Renal pelvis (tissue), 4 donors: ENCODE results near the gene PAH. TPM values are rescaled to one million over a fixed set of nuclear protein-coding genes. Genes with fewer than 3 reads are reported as not detected.
A peak's percentile ranks its signal among the peaks of the same experiment; 100 is the strongest.
"Not testable (repeated sequence)": the region's sequence is repeated elsewhere in the genome, so short reads cannot be mapped to it uniquely, and the experiment has no call there.

Source experiments
- DNase-seq: peaks from one replicate; pipeline ENCODE4 v3.0.0-alpha.2; 2013
- polyA plus RNA-seq, 3 donors: library from polyadenylated mRNA; unstranded; fragments of 120-200 nt; gene quantifications; one replicate each; pipeline ENCODE4 v1.2.1, GENCODE V29; 2013; ENCODE audit not compliant: insufficient read length in 3 of 3

The PAH gene
- polyA plus RNA-seq, 3 donors, result 50.3 to 68.2 (median 67.0) TPM

DNA sequence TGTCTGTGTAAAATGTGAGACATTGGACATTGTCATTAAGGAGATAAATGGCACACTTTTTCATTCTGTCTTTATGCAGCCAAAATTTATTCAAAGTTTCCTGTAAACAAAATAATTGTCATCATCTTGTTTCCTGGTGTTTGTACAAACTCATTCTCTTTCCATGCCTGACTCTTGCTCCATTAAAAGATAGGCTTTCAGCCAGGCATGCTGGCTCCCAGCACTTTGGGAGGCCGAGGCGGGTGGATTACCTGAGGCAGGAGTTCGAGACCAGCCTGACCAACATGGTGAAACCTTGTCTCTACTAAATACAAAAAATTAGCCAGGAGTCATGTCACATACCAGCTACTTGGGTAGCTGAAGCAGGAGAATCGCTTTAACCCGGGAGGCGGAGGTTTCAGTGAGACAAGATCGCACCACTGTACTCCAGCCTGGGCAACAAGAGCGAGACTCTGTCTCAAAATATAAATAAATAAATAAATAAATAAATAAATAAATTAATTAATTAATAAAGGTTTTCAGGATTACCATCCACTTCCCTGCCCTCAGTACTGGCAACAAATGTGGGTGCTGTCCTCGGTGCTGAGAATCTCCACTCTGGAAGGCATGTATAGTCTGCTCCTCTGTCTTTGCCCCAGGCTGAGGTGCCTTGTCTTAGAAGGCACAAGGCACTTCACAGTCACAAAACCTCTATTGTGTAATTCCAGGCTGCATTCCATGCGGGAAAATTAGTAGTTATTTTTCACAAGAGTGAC is 83.2 kb downstream of the PAH start:
- peak; percentile 66 for DNase-seq

DNA sequence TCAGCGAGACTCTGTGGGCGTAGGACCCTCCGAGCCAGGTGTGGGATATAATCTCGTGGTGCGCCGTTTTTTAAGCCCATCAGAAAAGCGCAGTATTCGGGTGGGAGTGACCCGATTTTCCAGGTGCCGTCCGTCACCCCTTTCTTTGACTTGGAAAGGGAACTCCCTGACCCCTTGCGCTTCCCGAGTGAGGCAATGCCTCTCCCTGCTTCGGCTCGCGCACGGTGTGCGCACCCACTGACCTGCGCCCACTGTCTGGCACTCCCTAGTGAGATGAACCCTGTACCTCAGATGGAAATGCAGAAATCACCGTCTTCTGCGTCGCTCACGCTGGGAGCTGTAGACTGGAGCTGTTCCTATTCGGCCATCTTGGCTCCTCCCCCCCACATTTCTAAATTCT is 84.2 kb downstream of the PAH start:
- DNase-seq, result not testable (repeated sequence)

DNA sequence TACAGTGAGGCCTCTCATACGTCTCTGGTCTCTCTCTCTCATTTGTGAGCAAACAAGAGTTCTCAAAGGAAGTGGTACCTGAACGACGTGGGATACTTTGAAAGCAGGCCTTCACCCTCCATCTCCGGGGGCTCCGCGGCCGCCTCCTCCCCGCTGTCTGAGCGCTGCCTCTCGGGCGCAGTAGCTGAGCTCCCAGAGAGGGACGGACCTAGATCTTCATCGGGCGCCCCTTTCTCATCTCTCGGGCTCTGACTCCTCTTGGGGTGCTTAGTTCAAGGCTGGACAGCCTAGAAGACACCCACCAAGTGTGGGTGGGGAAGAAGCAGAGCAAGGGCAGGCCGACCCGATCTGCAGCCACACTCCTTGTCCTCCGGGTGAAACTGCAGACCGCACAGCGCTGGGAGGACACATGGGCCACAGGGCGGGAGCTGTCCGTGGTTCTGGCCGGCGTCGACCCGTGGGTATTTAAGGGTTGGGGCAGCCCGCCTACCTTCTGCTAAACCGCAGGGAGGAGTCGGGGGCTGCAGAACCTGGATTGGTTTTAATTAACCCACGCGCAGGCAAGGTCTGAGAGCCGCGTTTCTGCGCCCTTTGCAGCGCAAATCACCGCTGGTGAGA is 92.7 kb downstream of the PAH start:
- DNase-seq, result peak; percentile 68

DNA sequence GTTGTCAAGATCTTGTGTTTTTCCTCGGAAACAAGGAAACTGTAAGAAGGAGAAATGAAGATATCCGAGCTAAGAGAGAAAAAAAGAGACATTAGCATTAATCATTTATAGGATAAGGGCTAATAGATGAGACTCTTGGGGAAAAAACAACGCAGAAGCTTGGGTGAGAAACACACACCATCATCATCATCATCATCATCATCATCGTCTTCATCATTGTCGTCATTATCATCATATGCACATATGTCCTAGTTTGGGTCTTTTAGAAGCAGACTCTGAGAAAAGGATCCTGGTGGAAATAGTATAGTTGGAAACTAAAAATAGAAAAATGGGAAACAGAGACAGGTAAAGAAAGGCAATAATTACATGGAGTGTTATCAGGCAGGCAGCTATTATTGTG is 95.9 kb downstream of the PAH start:
- DNase-seq, result no peak

DNA sequence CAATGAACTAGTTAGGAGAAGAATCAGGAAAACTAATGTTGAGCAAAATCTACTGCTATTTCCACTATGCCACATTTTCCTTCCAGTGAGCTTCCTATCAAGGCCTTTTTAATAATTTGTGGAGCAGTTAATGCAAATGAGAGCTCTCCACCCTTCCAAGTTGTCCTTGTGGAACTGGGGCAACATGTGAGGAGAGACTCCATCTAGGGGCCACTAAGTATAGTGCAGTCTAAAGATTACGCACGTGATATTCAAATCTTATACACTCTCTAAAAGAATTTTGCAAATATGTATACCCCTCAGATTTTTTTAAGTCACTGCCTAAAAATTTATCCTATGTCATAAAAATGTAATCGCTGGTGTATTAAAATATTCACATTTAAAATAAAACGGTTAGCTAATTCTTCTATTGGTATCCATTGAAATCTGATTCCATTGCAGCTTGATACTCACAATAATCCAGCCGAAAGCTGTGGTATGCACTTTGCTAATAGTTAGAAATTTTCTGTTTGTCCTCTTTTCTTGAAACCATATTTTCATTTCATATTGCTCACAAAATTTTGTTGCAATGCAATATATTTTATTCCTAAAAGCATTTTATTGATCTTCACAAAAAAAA is 100.1 kb downstream of the PAH start:
- peak; percentile 8 for DNase-seq

DNA sequence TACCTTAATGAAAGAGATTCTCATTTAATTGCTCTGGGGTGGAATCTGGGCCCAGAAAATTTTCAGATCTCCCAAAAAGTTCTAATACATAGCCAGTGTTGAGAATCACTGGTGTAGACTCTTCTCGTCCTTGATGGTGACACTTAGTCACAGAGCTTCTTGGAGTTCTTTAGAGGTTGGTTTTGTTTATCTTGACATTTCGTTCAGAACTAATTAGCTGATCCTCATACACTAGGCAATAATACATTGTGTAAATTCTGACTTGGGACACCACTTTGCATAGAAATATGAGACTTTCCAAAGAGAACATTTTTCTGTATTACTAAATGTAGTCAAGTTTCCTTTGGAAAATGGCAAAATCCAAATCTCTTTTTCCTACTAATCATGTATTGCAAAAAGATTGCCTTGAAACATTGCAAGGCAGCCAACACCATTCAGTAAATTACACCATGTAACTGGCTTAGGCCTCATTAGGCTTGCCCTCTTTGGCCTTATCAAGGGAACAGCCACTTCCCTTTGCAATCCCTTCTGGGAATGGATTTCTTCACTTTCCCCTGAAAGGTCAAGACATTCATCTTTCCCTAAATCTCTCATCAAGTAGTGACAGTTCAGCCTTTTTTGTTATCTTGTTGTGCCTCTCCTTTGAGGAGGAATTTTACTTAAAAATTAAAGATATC is 102.2 kb downstream of the PAH start:
- DNase-seq, result no peak

DNA sequence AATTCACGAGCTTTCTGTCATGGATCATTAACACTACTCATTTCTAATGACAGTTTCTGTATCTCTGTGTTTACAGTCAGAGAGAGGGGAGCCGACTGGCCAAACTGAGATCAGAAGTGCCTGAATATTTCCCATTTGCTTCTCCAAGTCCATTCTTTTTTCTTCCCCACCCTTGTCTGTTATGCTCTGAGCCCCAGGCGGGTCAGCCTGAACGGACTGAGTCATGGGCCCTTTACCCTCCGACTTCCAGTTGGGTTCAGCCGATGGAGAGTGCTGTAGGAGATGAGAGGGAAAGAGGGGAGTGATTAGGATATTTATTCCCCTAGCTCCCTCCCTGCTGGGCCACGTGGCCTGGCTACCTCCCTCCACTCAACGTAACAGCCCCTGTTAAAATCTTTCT is 104.7 kb downstream of the PAH start:
- DNase-seq, result no peak

DNA sequence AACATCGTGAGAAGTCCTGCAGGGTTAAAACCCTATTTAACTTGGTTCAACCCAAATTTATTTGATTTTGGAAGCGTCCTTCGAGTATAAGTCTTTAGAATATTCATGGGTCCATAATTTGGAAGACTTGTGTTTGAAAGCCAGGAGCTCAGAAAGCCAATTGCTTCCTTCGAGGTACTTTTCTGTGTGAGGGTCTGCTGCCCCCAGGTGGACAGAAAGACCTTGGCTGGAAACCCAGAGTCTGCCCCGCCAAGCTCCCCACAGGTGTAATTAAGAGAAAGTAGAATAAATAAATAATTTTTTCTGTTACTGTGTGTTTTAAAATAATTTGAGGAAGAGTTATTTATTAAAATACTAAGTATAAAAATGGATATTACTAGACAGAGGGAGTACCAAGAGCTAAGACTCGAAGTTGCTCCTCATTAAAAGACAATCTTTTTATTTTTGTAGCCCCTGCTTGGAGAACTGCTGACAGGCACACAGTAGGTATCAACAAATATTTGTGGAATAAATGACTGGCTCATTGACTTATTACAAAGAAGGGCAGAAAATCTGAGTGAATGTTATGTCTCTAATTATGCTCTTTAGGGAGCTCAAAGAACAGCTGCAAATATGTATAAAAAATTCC is 105.8 kb downstream of the PAH start:
- DNase-seq, result no peak

DNA sequence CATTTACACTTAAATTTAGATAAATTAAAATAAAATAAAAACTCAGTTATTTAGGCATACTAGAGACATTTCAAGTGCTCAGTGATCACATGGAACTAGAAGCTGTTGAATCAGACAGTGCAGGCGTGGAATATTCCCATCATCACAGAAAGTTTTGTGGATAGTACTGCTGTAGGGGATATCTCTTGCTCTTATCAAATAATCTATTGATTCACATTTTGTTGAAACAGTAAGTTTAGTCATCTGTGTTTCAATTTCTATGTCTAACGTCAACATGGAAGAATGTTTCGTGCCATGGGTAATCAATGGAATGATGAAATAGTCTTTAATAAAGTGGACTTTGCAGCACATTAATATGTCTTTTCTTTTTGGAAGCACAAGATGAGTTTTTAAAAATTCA is 108.6 kb downstream of the PAH start:
- no peak for DNase-seq

DNA sequence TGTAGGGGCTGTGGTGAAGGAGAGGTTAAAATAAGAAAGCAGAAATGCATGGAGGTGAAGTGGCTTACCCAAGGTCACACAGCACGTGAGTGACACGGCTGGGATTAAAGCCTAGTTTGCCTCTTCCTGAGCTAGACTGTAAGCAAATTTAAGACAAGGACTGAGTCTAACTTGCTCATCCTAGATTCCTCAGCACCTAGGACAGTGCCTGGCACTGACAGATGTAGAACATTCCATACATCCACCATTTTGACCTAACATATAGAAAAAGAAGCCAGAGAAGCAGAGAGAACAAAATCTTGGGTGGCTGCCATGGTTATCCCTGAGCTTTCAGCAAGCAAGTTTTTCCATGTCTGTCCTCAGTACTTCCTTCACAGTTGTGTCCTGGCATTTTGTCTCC is 110.5 kb downstream of the PAH start:
- DNase-seq, result no peak

DNA sequence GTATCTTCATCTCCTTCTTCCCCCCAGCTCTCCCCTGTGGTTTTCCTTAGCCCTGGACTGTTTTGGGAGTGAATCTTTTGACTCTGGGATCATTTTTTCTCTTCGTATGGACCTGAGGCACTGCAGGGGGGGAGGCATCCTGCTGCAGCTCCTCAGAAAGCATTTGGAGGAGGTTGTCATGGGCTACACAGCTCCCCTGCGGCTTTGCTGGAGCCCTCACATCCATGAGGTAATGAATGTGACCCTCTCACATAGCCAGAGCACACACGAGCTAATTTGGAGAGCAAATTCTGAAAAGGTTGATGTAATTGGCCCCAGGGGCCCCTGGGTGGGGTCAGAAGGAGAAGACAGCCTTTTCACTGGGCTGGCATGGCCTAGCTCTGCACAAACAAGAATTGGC is 110.9 kb downstream of the PAH start:
- DNase-seq, result no peak

DNA sequence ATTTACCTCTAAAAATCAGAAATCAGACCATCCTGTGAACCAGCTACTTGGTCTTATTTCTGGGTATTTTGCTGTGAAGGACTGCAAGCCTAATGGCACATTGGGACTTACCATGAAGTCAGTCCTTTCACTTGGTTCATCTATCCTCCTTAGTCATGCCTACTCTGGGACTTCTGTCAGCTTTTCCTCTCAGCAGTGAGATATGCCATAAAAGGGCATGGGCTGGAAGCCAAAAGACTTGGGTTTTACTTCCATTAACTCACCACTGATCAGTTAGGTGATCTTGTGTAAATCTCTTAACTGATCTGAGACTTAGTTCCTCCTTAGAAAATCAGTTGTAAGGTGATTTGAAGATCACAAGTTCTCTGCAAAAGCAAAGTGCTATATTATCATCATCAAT is 116.5 kb downstream of the PAH start:
- DNase-seq, result no peak

DNA sequence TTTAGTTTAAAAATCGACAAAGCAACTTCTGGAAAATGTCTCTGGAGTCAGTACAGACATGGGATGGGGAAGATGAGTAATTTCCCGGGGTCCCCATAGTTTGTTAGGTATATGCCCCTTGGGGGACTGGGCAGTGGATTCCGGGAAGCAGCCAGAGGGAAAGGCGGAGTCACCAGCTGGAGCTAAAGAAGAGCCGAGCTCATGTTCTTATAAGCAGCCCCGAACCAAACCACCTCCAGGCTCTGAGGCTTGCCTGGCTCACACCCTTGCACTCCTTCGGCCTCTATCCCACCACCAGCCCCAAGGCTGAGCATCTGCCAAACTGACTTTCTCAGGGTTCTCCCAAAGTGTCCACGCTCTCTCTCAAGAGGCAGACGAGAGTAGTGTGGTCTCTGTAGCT is 117.8 kb downstream of the PAH start:
- DNase-seq, result no peak

DNA sequence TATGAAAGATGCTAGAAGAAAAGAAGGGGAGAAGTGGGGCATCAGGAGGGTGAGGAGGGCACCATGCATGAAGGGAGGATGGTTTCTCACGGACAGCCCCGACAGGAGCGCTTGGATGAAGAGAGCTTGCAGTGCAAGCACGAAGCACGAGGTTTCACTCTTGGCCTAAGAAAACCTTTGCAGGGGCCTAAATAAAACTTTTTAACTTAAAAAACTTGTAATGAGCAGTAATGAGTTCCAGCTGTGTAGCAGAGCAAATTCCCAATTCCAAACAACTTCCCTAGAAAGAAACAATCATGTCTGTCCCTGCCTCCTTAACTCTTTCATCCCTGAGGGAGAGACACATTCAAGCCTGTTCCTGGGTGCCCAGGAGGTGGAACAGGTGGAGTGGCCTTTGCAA is 119.5 kb downstream of the PAH start:
- DNase-seq, result peak; percentile 17

DNA sequence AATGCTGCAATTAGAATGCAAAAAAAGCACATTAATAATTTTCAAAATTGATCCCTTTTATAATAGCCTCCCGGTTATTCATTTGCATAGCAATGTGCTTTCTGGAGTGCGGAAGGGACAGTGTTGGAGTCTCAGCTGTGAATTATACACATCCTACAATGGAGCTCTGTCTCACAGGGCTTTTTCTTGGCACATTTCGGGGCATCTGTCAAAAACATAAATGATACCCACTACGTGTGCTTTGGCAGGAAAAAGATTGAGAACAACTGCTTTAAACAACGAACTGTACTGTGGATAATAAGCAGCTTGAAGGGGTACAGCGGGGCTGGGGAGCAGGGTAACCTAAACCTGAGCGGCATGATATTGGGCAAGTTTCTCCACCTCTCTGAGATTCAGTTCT is 123.1 kb downstream of the PAH start:
- no peak for DNase-seq

Other genes starting within 250 kb of the PAH start
- under 1 TPM in 2 of 3 donors, not detected in 1; 0.18 to 0.31 TPM for gene ASCL1, start 40.4 kb upstream of the PAH start, polyA plus RNA-seq